Endodermal cell (in vitro differentiated cells): ENCODE results near the gene FGF23. TPM values are rescaled to one million over a fixed set of nuclear protein-coding genes. Genes with fewer than 3 reads are reported as not detected.
A peak's percentile ranks its signal among the peaks of the same experiment; 100 is the strongest.

Experiments used
- DNase-seq: peaks from one replicate; pipeline ENCODE4 v3.0.0-alpha.2; 2017
- H3K27ac ChIP-seq: 2 replicates; pipeline ENCODE4 v1.5.1; 2013; ENCODE audit warnings: mild to moderate bottlenecking, low read depth, low read length, moderate library complexity
- H3K27me3 ChIP-seq: 2 replicates; pipeline ENCODE4 v1.6.1; 2013; ENCODE audit warnings: mild to moderate bottlenecking, low read length, moderate library complexity; ENCODE audit not compliant: insufficient read depth, control insufficient read depth, poor library complexity, severe bottlenecking
- H3K36me3 ChIP-seq: 2 replicates; pipeline ENCODE4 v1.7.0; 2013; ENCODE audit warnings: mild to moderate bottlenecking, low read length, moderate library complexity; ENCODE audit not compliant: control insufficient read depth, insufficient read depth
- H3K4me1 ChIP-seq: one replicate; pipeline ENCODE4 v1.7.0; 2013; ENCODE audit warnings: low read length; ENCODE audit not compliant: control insufficient read depth, insufficient read depth
- H3K4me3 ChIP-seq: 2 replicates; pipeline ENCODE4 v1.5.1; 2013; ENCODE audit warnings: mild to moderate bottlenecking, low read length, moderate library complexity
- H3K9ac ChIP-seq: 2 replicates; pipeline ENCODE4 v1.6.1; 2013; ENCODE audit warnings: mild to moderate bottlenecking, low read length, moderate library complexity; ENCODE audit not compliant: poor library complexity, severe bottlenecking; ENCODE audit errors: extremely low read depth
- H3K9me3 ChIP-seq: 2 replicates; pipeline ENCODE4 v1.6.1; 2013; ENCODE audit warnings: mild to moderate bottlenecking, low read length, moderate library complexity; ENCODE audit not compliant: control insufficient read depth
- H3K27ac Mint-ChIP-seq: 2 replicates; pipeline ENCODE4 v1.8.0; 2020; ENCODE audit warnings: mixed read lengths
- H3K27me3 Mint-ChIP-seq: 2 replicates; pipeline ENCODE4 v1.8.0; 2021; ENCODE audit warnings: mild to moderate bottlenecking, mixed read lengths; ENCODE audit not compliant: insufficient read depth
- H3K36me3 Mint-ChIP-seq: 2 replicates; pipeline ENCODE4 v1.8.0; 2020; ENCODE audit warnings: low read depth, mixed read lengths
- H3K4me1 Mint-ChIP-seq: 2 replicates; pipeline ENCODE4 v1.8.0; 2020; ENCODE audit warnings: mixed read lengths
- H3K4me3 Mint-ChIP-seq: 2 replicates; pipeline ENCODE4 v1.8.0; 2020; ENCODE audit warnings: mild to moderate bottlenecking, moderate library complexity, mixed read lengths
- H3K9me3 Mint-ChIP-seq: 2 replicates; pipeline ENCODE4 v1.8.0; 2020; ENCODE audit warnings: mild to moderate bottlenecking, mixed read lengths
- CTCF ChIP-seq: fragments of 200-600 bp; sonication (generic); conservative IDR thresholded peaks from 2 replicates; pipeline ENCODE4 v1.5.0; 2021; ENCODE audit warnings: antibody characterized with exemption, mild to moderate bottlenecking
- WGBS, 2 experiments: methylation state at CpG; one replicate each; pipeline versions ENCODE4 v1.1.5 to v1.1.7; 2013; ENCODE audit warnings: missing lambda C conversion rate in 2 of 2, mixed read lengths in 1 of 2; ENCODE audit not compliant: insufficient coverage in 1 of 2, insufficient read length in 1 of 2; 5-methylcytosine and 5-hydroxymethylcytosine counted together
- total RNA-seq, 2 donors: library from RNA; stranded (reverse); fragmentation: NEBNext Ultra II Directional in 1 of 2; extraction: Animal tissue kit (Norgen Biotek cat#: 25700) in 1 of 2; gene quantifications; 2 replicates in 1 of 2; 3 replicates in 1 of 2; pipeline ENCODE4 v1.2.1, GENCODE V29; 2021

FGF23 gene
- total RNA-seq, 2 donors from 2014 or later: 0.33 to 0.44 TPM

DNA sequence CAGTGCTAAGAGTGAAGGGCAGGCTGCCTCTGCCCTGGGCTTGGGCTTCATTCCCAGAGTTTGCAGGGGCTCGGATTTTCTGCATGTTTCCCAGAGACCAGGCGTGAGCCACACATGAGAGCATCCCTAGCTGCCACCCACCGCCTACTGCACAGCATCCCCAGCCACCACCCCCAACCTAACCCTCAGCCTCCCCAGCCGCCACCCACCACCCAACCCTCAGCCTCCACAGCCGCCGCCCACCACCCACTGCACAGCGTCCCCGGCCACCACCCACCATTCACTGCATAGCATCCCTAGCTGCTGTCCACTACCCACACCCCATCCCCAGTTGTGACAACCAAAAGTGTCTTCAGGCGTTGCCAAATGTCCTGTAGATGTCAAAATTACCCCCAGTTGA lies 43.5 kb upstream of the FGF23 start:
- DNase-seq: peak; percentile 35
- no peak overlapping the region for H3K27ac ChIP-seq
- H3K4me1 ChIP-seq: no peaks in the 10 kb centered on the region
- H3K9me3 ChIP-seq: no peaks in the 10 kb centered on the region
- Mint-ChIP-seq H3K4me3 (no peak overlapping the region), H3K4me1 (no peaks in the 10 kb centered on the region), H3K36me3 (no peaks in the 10 kb centered on the region), H3K9me3 (no peaks in the 10 kb centered on the region), H3K27ac (no peak overlapping the region), H3K27me3 (no peaks in the 10 kb centered on the region)
- no peaks in the 10 kb centered on the region for H3K27me3 ChIP-seq
- 94 to 100% methylated on average over 1 to 9 of the region's 9 CpGs for WGBS, 2 experiments
- no peak overlapping the region for H3K9ac ChIP-seq
- no peak overlapping the region for H3K4me3 ChIP-seq
- H3K36me3 ChIP-seq: no peaks in the 10 kb centered on the region
- TF ChIP-seq CTCF: no peak

DNA sequence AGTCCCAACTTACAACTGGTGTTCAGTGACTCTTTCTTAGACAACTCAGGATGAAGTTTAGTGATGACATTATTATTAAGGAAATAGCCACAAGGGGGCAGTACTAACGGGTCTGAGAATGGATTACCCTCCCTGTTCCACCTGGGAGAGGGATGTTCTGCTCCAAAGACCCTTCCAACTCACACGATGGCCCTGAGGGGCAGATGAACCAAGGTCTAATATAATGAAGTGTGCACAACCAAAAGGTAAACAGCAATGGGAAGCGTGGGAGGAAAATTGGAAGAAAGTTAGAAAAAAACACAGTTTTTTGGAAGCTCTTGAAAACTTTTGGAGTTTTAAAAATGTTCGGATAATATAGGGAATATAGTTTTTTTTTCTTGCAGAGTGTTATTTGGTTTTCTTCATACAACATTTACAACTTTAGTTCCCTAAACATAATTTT lies 42.1 kb upstream of the FGF23 start:
- no peak overlapping the region for H3K4me3 ChIP-seq
- peak; percentile 74 for DNase-seq

GRCh38 chr12:4420138-4420670 lies 40.7 kb upstream of the FGF23 start:
- no peak overlapping the region for H3K4me3 Mint-ChIP-seq
- no peaks in the 10 kb centered on the region for H3K9me3 ChIP-seq
- H3K27me3 Mint-ChIP-seq: peaks cover 8% of the 10 kb centered on the region
- no peak overlapping the region for H3K4me3 ChIP-seq
- no peaks in the 10 kb centered on the region for H3K27me3 ChIP-seq
- H3K4me1 ChIP-seq: no peaks in the 10 kb centered on the region
- H3K27ac ChIP-seq: no peak overlapping the region
- peak; percentile 14 for DNase-seq
- no peak overlapping the region for H3K27ac Mint-ChIP-seq
- 84 to 97% methylated on average over 3 to 5 of the region's 5 CpGs for WGBS, 2 experiments
- H3K4me1 Mint-ChIP-seq: peaks cover 3% of the 10 kb centered on the region
- no peaks in the 10 kb centered on the region for H3K9me3 Mint-ChIP-seq
- H3K9ac ChIP-seq: no peak overlapping the region
- H3K36me3 Mint-ChIP-seq: no peaks in the 10 kb centered on the region
- H3K36me3 ChIP-seq: no peaks in the 10 kb centered on the region
- no peak for TF ChIP-seq CTCF

More for the DNA sequence above, 42.1 kb upstream of the FGF23 start:
- Mint-ChIP-seq H3K36me3 (no peaks in the 10 kb centered on the region), H3K27ac (no peak overlapping the region), H3K9me3 (no peaks in the 10 kb centered on the region), H3K4me1 (no peaks in the 10 kb centered on the region), H3K27me3 (peaks cover 4% of the 10 kb centered on the region), H3K4me3 (no peak overlapping the region)
- Histone ChIP-seq H3K36me3 (no peaks in the 10 kb centered on the region), H3K27me3 (no peaks in the 10 kb centered on the region), H3K9me3 (no peaks in the 10 kb centered on the region), H3K27ac (no peak overlapping the region), H3K4me1 (no peaks in the 10 kb centered on the region), H3K9ac (no peak overlapping the region)
- peak; percentile 100 for TF ChIP-seq CTCF
- 16 to 42% methylated on average over 1 to 3 of the region's 4 CpGs for WGBS, 2 experiments
